Gastrocnemius medialis (tissue), 4 donors: Measurements from ENCODE around the gene FAM83C.

Experiments used
- POLR2A ChIP-seq, 2 donors: fragments of 450-650 bp; IDR thresholded peaks; one replicate each; pipeline ENCODE4 v1.6.1; 2017; ENCODE audit warnings: antibody characterized with exemption in 2 of 2, mild to moderate bottlenecking in 2 of 2, moderate library complexity in 2 of 2
- TF ChIP-seq, protein P1 (sequence below), 5 experiments: fragments of 450-650 bp in 3 of 5; fragments of 200-600 bp in 2 of 5; sonication (generic) in 2 of 5; IDR thresholded peaks in 4 of 5; conservative IDR thresholded peaks in 1 of 5; 1 replicate in 4 of 5; 2 replicates in 1 of 5; pipeline ENCODE4 v1.5.1; 2016 to 2019; ENCODE audit warnings: antibody characterized with exemption in 5 of 5, mild to moderate bottlenecking in 3 of 5, moderate library complexity in 3 of 5

DNA sequence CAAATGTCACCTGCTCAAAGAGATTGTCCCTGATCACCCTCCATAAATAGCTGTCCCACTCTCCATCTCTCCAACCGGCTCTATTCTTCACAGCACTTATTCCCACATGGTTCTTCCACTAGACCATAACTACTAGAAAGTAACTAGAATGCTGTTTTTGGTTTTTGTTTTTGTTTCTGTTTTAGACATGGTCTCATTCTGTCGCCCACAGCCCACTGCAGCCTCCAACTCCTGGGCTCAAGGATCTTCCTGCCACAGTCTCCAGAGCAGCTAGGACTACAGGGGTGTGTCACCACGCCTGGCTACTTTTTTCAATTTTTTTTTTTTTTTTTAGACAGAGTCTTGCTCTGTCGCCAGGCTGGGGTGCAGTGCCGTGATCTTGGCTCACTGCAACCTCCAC is 53.5 kb downstream of the FAM83C start:
- TF ChIP-seq, protein P1, sequence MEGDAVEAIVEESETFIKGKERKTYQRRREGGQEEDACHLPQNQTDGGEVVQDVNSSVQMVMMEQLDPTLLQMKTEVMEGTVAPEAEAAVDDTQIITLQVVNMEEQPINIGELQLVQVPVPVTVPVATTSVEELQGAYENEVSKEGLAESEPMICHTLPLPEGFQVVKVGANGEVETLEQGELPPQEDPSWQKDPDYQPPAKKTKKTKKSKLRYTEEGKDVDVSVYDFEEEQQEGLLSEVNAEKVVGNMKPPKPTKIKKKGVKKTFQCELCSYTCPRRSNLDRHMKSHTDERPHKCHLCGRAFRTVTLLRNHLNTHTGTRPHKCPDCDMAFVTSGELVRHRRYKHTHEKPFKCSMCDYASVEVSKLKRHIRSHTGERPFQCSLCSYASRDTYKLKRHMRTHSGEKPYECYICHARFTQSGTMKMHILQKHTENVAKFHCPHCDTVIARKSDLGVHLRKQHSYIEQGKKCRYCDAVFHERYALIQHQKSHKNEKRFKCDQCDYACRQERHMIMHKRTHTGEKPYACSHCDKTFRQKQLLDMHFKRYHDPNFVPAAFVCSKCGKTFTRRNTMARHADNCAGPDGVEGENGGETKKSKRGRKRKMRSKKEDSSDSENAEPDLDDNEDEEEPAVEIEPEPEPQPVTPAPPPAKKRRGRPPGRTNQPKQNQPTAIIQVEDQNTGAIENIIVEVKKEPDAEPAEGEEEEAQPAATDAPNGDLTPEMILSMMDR (IDR thresholded peaks at IDR 0.05 in 4 of 5, conservative IDR thresholded peaks at IDR 0.05 in 1 of 5), result no peak
- no peak for TF ChIP-seq POLR2A (IDR thresholded peaks at IDR 0.05)
